GM19467 (cell line): Measurements from ENCODE around the gene MRPL52.

ENCODE experiments used
- ATAC-seq: cut with Tn5 transposase; IDR thresholded peaks from one replicate; pipeline ENCODE4 v1.9.1; 2021; ENCODE audit warnings: mild to moderate bottlenecking, moderate library complexity; ENCODE audit not compliant: unreplicated experiment

The MRPL52 gene

GRCh38 chr14:22878271-22879246, 48.9 kb downstream of the MRPL52 start:
- ATAC-seq, result no peak

DNA sequence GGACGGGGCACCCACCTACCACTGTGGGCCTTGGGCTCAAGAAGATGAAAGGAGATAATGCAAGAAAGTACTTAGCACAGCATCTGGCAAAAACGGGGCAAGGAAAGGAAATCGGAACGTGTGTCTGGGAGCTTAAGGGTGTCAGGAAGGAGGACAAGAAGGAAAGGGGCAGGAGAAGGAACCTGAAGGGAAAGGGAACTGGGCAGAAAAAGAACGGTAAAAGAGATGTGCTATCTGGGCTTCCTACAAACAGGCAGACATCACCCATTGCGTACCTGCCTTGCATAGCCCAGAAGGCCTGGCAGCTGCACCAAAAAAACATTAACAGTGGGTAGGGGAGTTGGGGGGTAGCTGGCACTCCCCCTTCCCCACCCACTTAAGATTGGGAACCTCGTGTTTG, 52.4 kb downstream of the MRPL52 start:
- no peak for ATAC-seq

- no peak for ATAC-seq
These were observed 53.0 kb downstream of the MRPL52 start for GRCh38 chr14:22882529-22883172.

GRCh38 chr14:22883173-22883976, 53.7 kb downstream of the MRPL52 start, which contains the start of gene REM2:
Gene REM2 (plus strand): TSS chr14:22883222. CDS start chr14:22883288, 66 bp downstream.
- ATAC-seq, result no peak

GRCh38 chr14:22884076-22884737, 54.5 kb downstream of the MRPL52 start:
- no peak for ATAC-seq
